NB4 (cell line): ENCODE results near the gene RAI1.

ENCODE experiments used
- DNase-seq: peaks from one replicate; pipeline ENCODE4 v3.0.0; 2010; ENCODE audit warnings: low read depth
- H3K4me3 ChIP-seq: one replicate; pipeline ENCODE4 v1.5.1; 2011; ENCODE audit warnings: mild to moderate bottlenecking, low read depth, low read length, moderate library complexity
- CTCF ChIP-seq: IDR thresholded peaks from one replicate; pipeline ENCODE4 v1.5.1; 2012; ENCODE audit warnings: low read depth, low read length
- MAX ChIP-seq: IDR thresholded peaks from 2 replicates; pipeline ENCODE4 v1.6.1; 2011; ENCODE audit warnings: low read depth, low read length
- MYC ChIP-seq: IDR thresholded peaks from 2 replicates; pipeline ENCODE4 v1.6.1; 2011; ENCODE audit warnings: low read depth, low read length
- POLR2A ChIP-seq: IDR thresholded peaks from 2 replicates; pipeline ENCODE4 v1.6.1; 2011; ENCODE audit warnings: mild to moderate bottlenecking; ENCODE audit not compliant: insufficient read length; ENCODE audit errors: extremely low read depth

RAI1 gene

GRCh38 chr17:17787568-17787967 lies 106.3 kb downstream of the RAI1 start:
- no peak overlapping the region for H3K4me3 ChIP-seq
- DNase-seq, result no peak
- TF ChIP-seq MAX, result no peak
- TF ChIP-seq MYC, result no peak
- no peak for TF ChIP-seq CTCF
- TF ChIP-seq POLR2A, result no peak

GRCh38 chr17:17788967-17789366 lies 107.7 kb downstream of the RAI1 start:
- H3K4me3 ChIP-seq, result no peak overlapping the region
- TF ChIP-seq MAX (no peak), POLR2A (no peak), CTCF (no peak), MYC (no peak)
- DNase-seq, result no peak

- H3K4me3 ChIP-seq, result no peak overlapping the region
- no peak for DNase-seq
- TF ChIP-seq MYC, result no peak
- TF ChIP-seq CTCF, result no peak
These were observed 108.2 kb downstream of the RAI1 start for GRCh38 chr17:17789410-17789809.

- no peak for DNase-seq
- no peak overlapping the region for H3K4me3 ChIP-seq
- TF ChIP-seq MYC (no peak), POLR2A (no peak), MAX (no peak), CTCF (no peak)
These were observed 108.8 kb downstream of the RAI1 start for GRCh38 chr17:17789828-17790636.

- H3K4me3 ChIP-seq, result no peak overlapping the region
- TF ChIP-seq POLR2A (no peak), CTCF (no peak), MYC (no peak), MAX (no peak)
- DNase-seq, result no peak
These were observed 109.6 kb downstream of the RAI1 start for GRCh38 chr17:17790637-17791464.
